HL-60 (cell line): ENCODE results near the gene BRPF3.

ENCODE experiments used
- CTCF ChIP-seq: IDR thresholded peaks from one replicate; pipeline ENCODE4 v1.5.1; 2011; ENCODE audit warnings: low read length, control low read depth, inconsistent platforms; ENCODE audit not compliant: insufficient read depth
- GABPA ChIP-seq: IDR thresholded peaks from 2 replicates; pipeline ENCODE4 v1.6.1; 2012; ENCODE audit warnings: low read depth
- POLR2AphosphoS5 ChIP-seq: IDR thresholded peaks from 2 replicates; pipeline ENCODE4 v1.6.1; 2012; ENCODE audit warnings: low read depth
- REST ChIP-seq: IDR thresholded peaks from 2 replicates; pipeline ENCODE4 v1.6.1; 2012; ENCODE audit warnings: low read depth; ENCODE audit not compliant: insufficient replicate concordance

- TF ChIP-seq CTCF (no peak), GABPA (no peak), REST (no peak), POLR2AphosphoS5 (no peak)
Observed at GRCh38 chr6:36273802-36274514, 77.4 kb downstream of the BRPF3 start.
